Activated CD4-positive, alpha-beta memory T cell treated with anti-CD3 and anti-CD28 coated beads, Interleukin-2, amount 10 ng/mL, durations not matched to agents 7 days and 5 days (primary cell): ENCODE results near the gene GPD1. TPM values are rescaled to one million over a fixed set of nuclear protein-coding genes. Genes with fewer than 3 reads are reported as not detected.

Experiments
- CTCF ChIA-PET: fragments of 350-600 bp; sonication (Branson Sonifier 250); formaldehyde crosslinking; loops from one replicate; lab custom pipeline; 2021; ENCODE audit warnings: antibody characterized with exemption, inconsistent platforms; lab: Charles Lee
- POLR2A ChIA-PET: fragments of 350-600 bp; sonication (Branson Sonifier 250); formaldehyde crosslinking; loops from one replicate; lab custom pipeline; 2021; ENCODE audit warnings: antibody characterized with exemption; lab: Charles Lee
- DNase-seq: peaks from one replicate; pipeline ENCODE4 v3.0.0-alpha.2; 2020
- H3K27ac Mint-ChIP-seq: one replicate; pipeline ENCODE4 v1.8.0; 2021; ENCODE audit warnings: mild to moderate bottlenecking, mixed read lengths
- H3K27me3 Mint-ChIP-seq: one replicate; pipeline ENCODE4 v1.8.0; 2021; ENCODE audit warnings: mixed read lengths
- H3K36me3 Mint-ChIP-seq: one replicate; pipeline ENCODE4 v1.8.0; 2021; ENCODE audit warnings: low read depth, mixed read lengths
- H3K4me1 Mint-ChIP-seq: one replicate; pipeline ENCODE4 v1.8.0; 2021; ENCODE audit warnings: mixed read lengths
- H3K4me3 Mint-ChIP-seq: one replicate; pipeline ENCODE4 v1.8.0; 2021; ENCODE audit warnings: mild to moderate bottlenecking, mixed read lengths
- H3K9me3 Mint-ChIP-seq: one replicate; pipeline ENCODE4 v1.8.0; 2021; ENCODE audit warnings: mixed read lengths
- total RNA-seq, 2 experiments: library from RNA; stranded (reverse); gene quantifications; one replicate each; pipeline ENCODE4 v1.2.3, GENCODE V29; 2021

Gene GPD1
- total RNA-seq, 2 experiments from 2014 or later: 0.28 to 0.40 TPM

- H3K36me3 Mint-ChIP-seq: peaks cover 47% of the 10 kb centered on the region
- peaks cover 41% of the 10 kb centered on the region for H3K4me1 Mint-ChIP-seq
- H3K4me3 Mint-ChIP-seq: no peak overlapping the region
- DNase-seq: no peak
- H3K9me3 Mint-ChIP-seq: no peaks in the 10 kb centered on the region
- H3K27ac Mint-ChIP-seq: peak overlapping the region; percentile 49
- POLR2A ChIA-PET: interaction anchor here (0.6 to 2.6 kb wide), 3 partner anchors 13 to 221 kb away, joined by 3 to 13 read pairs (median 3); partner anchors contain the start of gene COX14
- H3K27me3 Mint-ChIP-seq: no peaks in the 10 kb centered on the region
- CTCF ChIA-PET: interaction anchor here (0.6 to 13.1 kb wide), 8 partner anchors 9 to 227 kb away, joined by 3 to 181 read pairs (median 4); partner anchors contain the start of genes CERS5 and COX14
Observed at GRCh38 chr12:50087995-50088394, 15.8 kb upstream of the GPD1 start.

GRCh38 chr12:50088577-50089335 is 15.1 kb upstream of the GPD1 start:
- peak; percentile 62 for DNase-seq
- Mint-ChIP-seq H3K4me1 (peaks cover 37% of the 10 kb centered on the region), H3K9me3 (no peaks in the 10 kb centered on the region), H3K27ac (peak overlapping the region; percentile 49), H3K36me3 (peaks cover 50% of the 10 kb centered on the region), H3K27me3 (no peaks in the 10 kb centered on the region), H3K4me3 (no peak overlapping the region)
- ChIA-PET POLR2A (interaction anchor here (1.6 to 2.6 kb wide), 2 partner anchors 12 to 23 kb away, joined by 3 to 13 read pairs; partner anchors contain the start of gene COX14), CTCF (interaction anchor here (0.6 to 13.1 kb wide), 14 partner anchors 8 to 347 kb away, joined by 3 to 181 read pairs (median 4); partner anchors contain the start of genes CERS5, COX14 and TMBIM6)

- Mint-ChIP-seq H3K4me1 (peaks cover 34% of the 10 kb centered on the region), H3K36me3 (peaks cover 58% of the 10 kb centered on the region)
Observed at GRCh38 chr12:50089730-50090129, 14.1 kb upstream of the GPD1 start.

GRCh38 chr12:50090391-50090790 is 13.4 kb upstream of the GPD1 start:
- H3K9me3 Mint-ChIP-seq: no peaks in the 10 kb centered on the region
- ChIA-PET CTCF (interaction anchor here (0.8 to 13.1 kb wide), 7 partner anchors 16 to 1261 kb away, joined by 3 to 181 read pairs (median 5); partner anchors contain the start of gene COX14), POLR2A (no interaction called here)
- DNase-seq: no peak
- no peak overlapping the region for H3K4me3 Mint-ChIP-seq
- H3K36me3 Mint-ChIP-seq: peaks cover 65% of the 10 kb centered on the region
- H3K27ac Mint-ChIP-seq: no peak overlapping the region
- peaks cover 31% of the 10 kb centered on the region for H3K4me1 Mint-ChIP-seq
- no peaks in the 10 kb centered on the region for H3K27me3 Mint-ChIP-seq

More at GRCh38 chr12:50089730-50090129, 14.1 kb upstream of the GPD1 start:
- H3K9me3 Mint-ChIP-seq: no peaks in the 10 kb centered on the region
- ChIA-PET CTCF (interaction anchor here (0.8 to 13.1 kb wide), 13 partner anchors 14 to 1262 kb away, joined by 3 to 181 read pairs (median 4); partner anchors contain the start of gene COX14), POLR2A (no interaction called here)
- no peak overlapping the region for H3K4me3 Mint-ChIP-seq
- H3K27me3 Mint-ChIP-seq: no peaks in the 10 kb centered on the region
- DNase-seq: no peak
- H3K27ac Mint-ChIP-seq: no peak overlapping the region

- H3K36me3 Mint-ChIP-seq: peaks cover 74% of the 10 kb centered on the region
- ChIA-PET CTCF (interaction anchor here (0.7 to 6.5 kb wide), 3 partner anchors 13 to 994 kb away, joined by 3 to 57 read pairs (median 26); partner anchors contain the start of gene COX14), POLR2A (interaction anchor here (2.3 kb wide), 1 partner anchor 12 kb away, joined by 6 read pairs; no protein-coding TSS in a partner anchor)
- no peaks in the 10 kb centered on the region for H3K4me1 Mint-ChIP-seq
- H3K27ac Mint-ChIP-seq: no peak overlapping the region
- no peaks in the 10 kb centered on the region for H3K27me3 Mint-ChIP-seq
- DNase-seq: no peak
- H3K4me3 Mint-ChIP-seq: no peak overlapping the region
- no peaks in the 10 kb centered on the region for H3K9me3 Mint-ChIP-seq
Observed at GRCh38 chr12:50097952-50098351, 5.9 kb upstream of the GPD1 start.

GRCh38 chr12:50099302-50100008 is 4.4 kb upstream of the GPD1 start:
- no peak for DNase-seq
- no peaks in the 10 kb centered on the region for H3K4me1 Mint-ChIP-seq
- no peaks in the 10 kb centered on the region for H3K9me3 Mint-ChIP-seq
- CTCF ChIA-PET: interaction anchor here (6.5 kb wide), 1 partner anchor 12 kb away, joined by 57 read pairs; the partner anchor contains the start of gene COX14
- POLR2A ChIA-PET: no interaction called here
- H3K36me3 Mint-ChIP-seq: peaks cover 66% of the 10 kb centered on the region
- no peaks in the 10 kb centered on the region for H3K27me3 Mint-ChIP-seq
- no peak overlapping the region for H3K4me3 Mint-ChIP-seq
- no peak overlapping the region for H3K27ac Mint-ChIP-seq

- Mint-ChIP-seq H3K4me1 (no peaks in the 10 kb centered on the region), H3K4me3 (no peak overlapping the region), H3K36me3 (peaks cover 55% of the 10 kb centered on the region), H3K9me3 (no peaks in the 10 kb centered on the region), H3K27me3 (no peaks in the 10 kb centered on the region), H3K27ac (no peak overlapping the region)
- no peak for DNase-seq
- ChIA-PET CTCF (interaction anchor here (6.5 kb wide), 1 partner anchor 11 kb away, joined by 57 read pairs; the partner anchor contains the start of gene COX14), POLR2A (interaction anchor here (1.2 kb wide), 2 partner anchors 12 kb away, joined by 3 to 6 read pairs; partner anchors contain the start of gene COX14)
Observed at GRCh38 chr12:50100561-50100960, 3.2 kb upstream of the GPD1 start.

GRCh38 chr12:50101663-50102062 is 2.1 kb upstream of the GPD1 start:
- H3K27me3 Mint-ChIP-seq: no peaks in the 10 kb centered on the region
- no peak overlapping the region for H3K27ac Mint-ChIP-seq
- no peak overlapping the region for H3K4me3 Mint-ChIP-seq
- ChIA-PET CTCF (interaction anchor here (1.2 to 6.5 kb wide), 2 partner anchors 10 to 74 kb away, joined by 3 to 57 read pairs; partner anchors contain the start of gene COX14), POLR2A (interaction anchor here (1.2 kb wide), 1 partner anchor 14 kb away, joined by 3 read pairs; no protein-coding TSS in a partner anchor)
- H3K9me3 Mint-ChIP-seq: no peaks in the 10 kb centered on the region
- H3K4me1 Mint-ChIP-seq: no peaks in the 10 kb centered on the region
- DNase-seq: no peak
- H3K36me3 Mint-ChIP-seq: peaks cover 44% of the 10 kb centered on the region

- H3K4me1 Mint-ChIP-seq: no peaks in the 10 kb centered on the region
- no peaks in the 10 kb centered on the region for H3K9me3 Mint-ChIP-seq
- DNase-seq: no peak
- H3K27me3 Mint-ChIP-seq: no peaks in the 10 kb centered on the region
- no peak overlapping the region for H3K4me3 Mint-ChIP-seq
- ChIA-PET CTCF (interaction anchor here (1.2 to 6.5 kb wide), 2 partner anchors 9 to 74 kb away, joined by 3 to 57 read pairs; partner anchors contain the start of gene COX14), POLR2A (no interaction called here)
- no peak overlapping the region for H3K27ac Mint-ChIP-seq
- H3K36me3 Mint-ChIP-seq: peaks cover 39% of the 10 kb centered on the region
Observed at GRCh38 chr12:50102131-50102531, 1.7 kb upstream of the GPD1 start.

GRCh38 chr12:50102646-50103309 is 1.0 kb upstream of the GPD1 start:
- Mint-ChIP-seq H3K36me3 (peaks cover 34% of the 10 kb centered on the region), H3K4me3 (no peak overlapping the region), H3K27ac (no peak overlapping the region), H3K9me3 (no peaks in the 10 kb centered on the region), H3K4me1 (no peaks in the 10 kb centered on the region), H3K27me3 (no peaks in the 10 kb centered on the region)
- ChIA-PET CTCF (interaction anchor here (0.9 to 6.5 kb wide), 2 partner anchors 9 to 13 kb away, joined by 3 to 57 read pairs; partner anchors contain the start of gene COX14), POLR2A (interaction anchor here (1.2 to 1.4 kb wide), 2 partner anchors 9 to 18 kb away, joined by 5 to 6 read pairs; partner anchors contain the start of genes COX14 and SMARCD1)
- DNase-seq: no peak

GRCh38 chr12:50103351-50103750 is 457 bp upstream of the GPD1 start:
- POLR2A ChIA-PET: interaction anchor here (1.2 to 1.4 kb wide), 2 partner anchors 9 to 18 kb away, joined by 5 to 6 read pairs; partner anchors contain the start of genes COX14 and SMARCD1

More at GRCh38 chr12:50103351-50103750, 457 bp upstream of the GPD1 start:
- Mint-ChIP-seq H3K9me3 (no peaks in the 10 kb centered on the region), H3K4me1 (peaks cover under 1% of the 10 kb centered on the region), H3K27me3 (no peaks in the 10 kb centered on the region), H3K36me3 (peaks cover 28% of the 10 kb centered on the region), H3K27ac (no peak overlapping the region), H3K4me3 (no peak overlapping the region)
- no peak for DNase-seq
- CTCF ChIA-PET: interaction anchor here (0.9 to 6.5 kb wide), 3 partner anchors 8 to 18 kb away, joined by 3 to 57 read pairs (median 5); partner anchors contain the start of genes COX14 and SMARCD1
